CD4-positive, alpha-beta T cell treated with Interleukin-4 for 1 hour (primary cell): Measurements from ENCODE around the gene NDRG4.

ENCODE experiments used
- DNase-seq, 2 donors: peaks; one replicate each; pipeline ENCODE4 v3.0.0-alpha.2; 2020 to 2022

Gene NDRG4

GRCh38 chr16:58548378-58548777, 48.4 kb downstream of the NDRG4 start:
- DNase-seq = no peak

- no peak for DNase-seq
These were observed 51.6 kb downstream of the NDRG4 start for GRCh38 chr16:58551496-58551895.

- DNase-seq = no peak
These were observed 56.7 kb downstream of the NDRG4 start for GRCh38 chr16:58556678-58557077.
